AG09319 (cell line): ENCODE results near the gene TALDO1.

Experiments used
- DNase-seq: peaks from one replicate; pipeline ENCODE4 v3.0.0-alpha.2; 2010; ENCODE audit warnings: low read depth; ENCODE audit errors: extremely low read depth
- CTCF ChIP-seq: IDR thresholded peaks from 2 replicates; pipeline ENCODE4 v1.5.1; 2011; ENCODE audit warnings: low read depth, mild to moderate bottlenecking, inconsistent platforms, low read length, moderate library complexity

TALDO1 gene

GRCh38 chr11:797296-798092 is 50.2 kb downstream of the TALDO1 start:
- no peak for DNase-seq
- TF ChIP-seq CTCF: no peak

- no peak for DNase-seq
- TF ChIP-seq CTCF: peak; percentile 40
These were observed 50.9 kb downstream of the TALDO1 start, which contains the start of gene SLC25A22 for GRCh38 chr11:798093-798713. SLC25A22 (minus strand) TSS chr11:798281; CDS start chr11:795006, 3,275 bp downstream.

- DNase-seq: no peak
- no peak for TF ChIP-seq CTCF
These were observed 52.5 kb downstream of the TALDO1 start for GRCh38 chr11:799641-800316.

GRCh38 chr11:800473-800872 is 53.2 kb downstream of the TALDO1 start:
- TF ChIP-seq CTCF: no peak

GRCh38 chr11:801097-801780 is 54.0 kb downstream of the TALDO1 start:
- TF ChIP-seq CTCF: no peak
- DNase-seq: no peak

More at GRCh38 chr11:800473-800872, 53.2 kb downstream of the TALDO1 start:
- no peak for DNase-seq

- TF ChIP-seq CTCF: no peak
These were observed 54.9 kb downstream of the TALDO1 start for GRCh38 chr11:802018-802617.

More at GRCh38 chr11:802018-802617, 54.9 kb downstream of the TALDO1 start:
- no peak for DNase-seq
